ENCODE results near the gene RAB7A. TPM values are rescaled to one million over a fixed set of nuclear protein-coding genes. Genes with fewer than 3 reads are reported as not detected.

The RAB7A gene
- total RNA-seq, 1 experiment from 2014 or later: 155 TPM

- Histone ChIP-seq H2BK15ac (ENCODE audit: low read depth, low read length) (no peak overlapping the region), H2BK20ac (ENCODE audit: low read depth, low read length, poor library complexity, severe bottlenecking) (no peak overlapping the region), H3K27ac (ENCODE audit: insufficient read length, low read depth, low read length) (no peak overlapping the region), H2BK120ac (ENCODE audit: low read depth, low read length, poor library complexity, severe bottlenecking) (no peak overlapping the region), H3T11ph (ENCODE audit: low read length) (no peak overlapping the region), H3K79me1 (ENCODE audit: insufficient read depth, low read depth, low read length, poor library complexity, severe bottlenecking) (no peaks in the 10 kb centered on the region), H3K56ac (ENCODE audit: insufficient read length, low read depth, low read length) (no peak overlapping the region), H3K79me2 (ENCODE audit: insufficient read depth, low read length) (no peaks in the 10 kb centered on the region; the same call in 1 of the 2 replicates), H3K4me2 (ENCODE audit: insufficient read depth, insufficient read length, low read length) (peak overlapping the region; percentile 50), H3K4me1 (ENCODE audit: insufficient read depth, low read length) (peaks cover 9% of the 10 kb centered on the region; the same call in 1 of the 2 replicates), H3K23me2 (ENCODE audit: insufficient read length, low read depth, low read length, poor library complexity, severe bottlenecking) (no peaks in the 10 kb centered on the region), H3K9ac (ENCODE audit: extremely low read depth, insufficient read length, low read length) (no peak overlapping the region), H2AK5ac (ENCODE audit: insufficient read length, low read length) (no peak overlapping the region), H4K8ac (replicated peaks; ENCODE audit: insufficient read length, low read depth, low read length) (no peak overlapping the region), H2BK5ac (ENCODE audit: insufficient read length, low read length) (no peak overlapping the region), H4K20me1 (ENCODE audit: control insufficient read depth, insufficient read depth, insufficient read length) (no peaks in the 10 kb centered on the region), H3K14ac (ENCODE audit: insufficient read depth, low read length) (no peak overlapping the region), H3K23ac (ENCODE audit: insufficient read length, low read depth, low read length) (no peak overlapping the region), H2AFZ (ENCODE audit: low read length) (no peak overlapping the region), H4K91ac (ENCODE audit: insufficient read length, low read depth, low read length) (no peak overlapping the region), H2BK12ac (ENCODE audit: insufficient read length, low read depth, low read length) (no peak overlapping the region), H3K4ac (ENCODE audit: low read depth, low read length) (no peak overlapping the region), H3K9me3 (ENCODE audit: control insufficient read depth, low read depth, low read length) (no peaks in the 10 kb centered on the region), H4K5ac (ENCODE audit: insufficient read length, low read depth, low read length) (no peak overlapping the region), H3K18ac (ENCODE audit: insufficient read length, low read depth, low read length) (no peak overlapping the region), H3K27me3 (ENCODE audit: insufficient read depth, low read length) (no peaks in the 10 kb centered on the region)
- H3K27me3 Mint-ChIP-seq (ENCODE audit: low read depth): peaks cover 16% of the 10 kb centered on the region
- peak overlapping the region; percentile 43 to 61 for H3K4me3 Mint-ChIP-seq
- no peaks in the 10 kb centered on the region for H3K9me3 Mint-ChIP-seq
- peak; percentile 38 for DNase-seq
- H3K27ac Mint-ChIP-seq: peak overlapping the region in 1 of 3 experiments; percentile 52; a peak in 3 of 7 replicates
- no CpG with 5 or more reads among the region's 10 CpGs for WGBS (ENCODE audit: extremely low coverage, insufficient read length, low lambda C conversion rate)
- no peaks in the 10 kb centered on the region for H3K36me3 Mint-ChIP-seq (ENCODE audit: insufficient read depth in 1 of 3, low read depth in 3 of 3)
- no peak for TF ChIP-seq CTCF (conservative IDR thresholded peaks at IDR 0.05)
- H3K4me1 Mint-ChIP-seq: peaks cover 49 to 56% of the 10 kb centered on the region in 2 experiments
Measured at GRCh38 chr3:128720891-128721290, 5.1 kb upstream of the RAB7A start.

All from H9 (cell line).